ENCODE measurements around the gene FRRS1. TPM values are rescaled to one million over a fixed set of nuclear protein-coding genes. Genes with fewer than 3 reads are reported as not detected.

FRRS1 gene
- total RNA-seq, 6 experiments from 2014 or later = 19.6 to 44.0 (median 31.4) TPM

DNA sequence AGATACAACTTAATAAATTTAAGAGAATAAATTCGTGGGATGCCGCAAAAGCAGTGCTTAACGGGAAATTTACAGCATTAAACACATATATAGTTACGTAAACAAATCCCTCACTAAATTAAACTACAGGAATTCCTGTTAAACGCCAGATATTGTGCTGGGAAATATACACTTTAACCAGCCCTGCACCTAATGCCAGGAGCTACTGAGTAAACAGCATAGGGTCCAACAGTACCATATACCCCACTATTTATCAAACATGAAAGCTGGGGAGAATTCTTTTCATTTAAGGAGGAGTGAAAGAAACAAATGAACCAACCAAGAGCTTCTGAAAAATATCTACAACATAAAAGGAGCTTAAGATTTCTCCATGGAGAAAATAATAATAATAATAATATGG lies 11.7 kb downstream of the FRRS1 start:
- Histone ChIP-seq H3K27me3 (no peaks in the 10 kb centered on the region), H3K4me1 (peaks cover 0 to 66% (median 16%) of the 10 kb centered on the region in 4 donors), H3K4me3 (no peak overlapping the region), H3K27ac (peak overlapping the region in 1 of 3 donors; percentile 5), H3K9me3 (no peaks in the 10 kb centered on the region), H3K36me3 (no peaks in the 10 kb centered on the region)
- whole genome bisulfite sequencing (ENCODE audit: insufficient coverage, low coverage, low lambda C conversion rate, missing lambda C conversion rate) = 73% methylated on average over 5 of the region's 5 CpGs
- DNase-seq (no peak), ATAC-seq (no peak)
- intact Hi-C loops (cut with DNase I) = no loop called here
- TF ChIP-seq, protein P1, sequence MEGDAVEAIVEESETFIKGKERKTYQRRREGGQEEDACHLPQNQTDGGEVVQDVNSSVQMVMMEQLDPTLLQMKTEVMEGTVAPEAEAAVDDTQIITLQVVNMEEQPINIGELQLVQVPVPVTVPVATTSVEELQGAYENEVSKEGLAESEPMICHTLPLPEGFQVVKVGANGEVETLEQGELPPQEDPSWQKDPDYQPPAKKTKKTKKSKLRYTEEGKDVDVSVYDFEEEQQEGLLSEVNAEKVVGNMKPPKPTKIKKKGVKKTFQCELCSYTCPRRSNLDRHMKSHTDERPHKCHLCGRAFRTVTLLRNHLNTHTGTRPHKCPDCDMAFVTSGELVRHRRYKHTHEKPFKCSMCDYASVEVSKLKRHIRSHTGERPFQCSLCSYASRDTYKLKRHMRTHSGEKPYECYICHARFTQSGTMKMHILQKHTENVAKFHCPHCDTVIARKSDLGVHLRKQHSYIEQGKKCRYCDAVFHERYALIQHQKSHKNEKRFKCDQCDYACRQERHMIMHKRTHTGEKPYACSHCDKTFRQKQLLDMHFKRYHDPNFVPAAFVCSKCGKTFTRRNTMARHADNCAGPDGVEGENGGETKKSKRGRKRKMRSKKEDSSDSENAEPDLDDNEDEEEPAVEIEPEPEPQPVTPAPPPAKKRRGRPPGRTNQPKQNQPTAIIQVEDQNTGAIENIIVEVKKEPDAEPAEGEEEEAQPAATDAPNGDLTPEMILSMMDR (IDR thresholded peaks at IDR 0.05) = no peak

DNA sequence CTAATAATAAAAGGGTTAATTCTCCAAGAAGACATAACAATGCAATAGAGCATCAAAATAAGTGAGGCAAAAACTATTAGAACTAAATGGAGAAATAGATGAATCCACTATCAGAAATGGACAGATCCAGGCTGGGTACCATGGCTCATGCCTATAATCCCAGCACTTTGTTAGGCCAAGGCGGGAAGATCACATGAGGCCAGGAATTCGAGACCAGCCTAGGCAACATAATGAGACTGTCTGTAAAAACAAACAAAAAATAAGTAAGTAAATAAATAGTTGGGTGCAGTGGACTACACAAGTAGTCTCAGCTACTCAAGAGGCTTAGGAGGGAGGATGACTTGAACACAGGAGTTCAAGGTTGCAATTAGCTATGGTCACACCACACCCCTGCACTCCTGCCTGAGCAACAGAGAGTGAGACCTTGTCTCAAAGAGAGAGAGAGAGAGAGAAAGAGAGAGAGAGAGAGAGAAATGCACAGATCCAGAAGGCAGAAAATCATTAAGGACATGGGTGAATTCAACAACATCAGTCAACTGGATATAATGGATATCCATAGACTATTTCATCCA lies 12.3 kb downstream of the FRRS1 start:
- peaks cover 0 to 72% (median 16%) of the 10 kb centered on the region in 4 donors for H3K4me1 ChIP-seq
- H3K36me3 ChIP-seq = no peaks in the 10 kb centered on the region
- no peaks in the 10 kb centered on the region for H3K9me3 ChIP-seq
- H3K4me3 ChIP-seq = no peak overlapping the region
- 42% methylated on average over 2 of the region's 2 CpGs for WGBS (ENCODE audit: insufficient coverage, low coverage, low lambda C conversion rate, missing lambda C conversion rate)
- DNase-seq (no peak), ATAC-seq (no peak)
- H3K27me3 ChIP-seq = no peaks in the 10 kb centered on the region
- TF ChIP-seq, protein P1 (IDR thresholded peaks at IDR 0.05) = no peak
- TF ChIP-seq POLR2A (IDR thresholded peaks at IDR 0.05) = no peak
- peak overlapping the region in 1 of 3 donors; percentile 5 for H3K27ac ChIP-seq
- intact Hi-C loops (cut with DNase I) = no loop called here

DNA sequence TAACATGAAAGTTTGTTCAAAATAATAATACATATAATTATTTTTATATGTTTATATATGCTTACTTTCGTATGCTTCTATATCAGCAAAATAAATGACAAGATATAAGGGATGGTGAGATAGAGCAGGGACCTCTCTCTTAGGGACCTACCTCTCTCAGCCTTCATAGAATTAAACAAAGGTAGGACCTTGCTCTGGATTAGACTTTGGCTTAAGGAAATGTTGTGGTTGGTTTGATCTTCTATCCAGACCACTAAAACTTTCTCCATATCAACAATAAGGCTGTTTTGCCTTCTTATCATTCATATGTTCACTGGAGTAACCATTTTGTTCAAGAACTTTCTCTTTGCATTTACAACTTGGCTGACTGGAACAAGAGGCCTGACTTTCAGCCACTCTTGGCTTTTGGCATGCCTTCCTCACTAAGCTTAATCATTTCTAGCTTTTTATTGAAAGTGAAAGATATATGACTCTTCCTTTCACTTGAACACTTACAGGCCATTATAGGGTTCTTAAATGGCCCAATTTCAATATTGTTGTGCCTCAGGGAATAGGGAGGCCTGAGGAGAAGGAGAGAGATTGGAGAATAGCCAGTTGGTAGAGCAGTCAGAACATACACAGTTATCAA lies 14.4 kb downstream of the FRRS1 start:
- TF ChIP-seq POLR2A (IDR thresholded peaks at IDR 0.05) = no peak
- TF ChIP-seq, protein P1 (IDR thresholded peaks at IDR 0.05) = no peak
- Histone ChIP-seq H3K27me3 (no peaks in the 10 kb centered on the region), H3K4me3 (no peak overlapping the region), H3K4me1 (peaks cover 0 to 70% (median 14%) of the 10 kb centered on the region in 4 donors), H3K27ac (peak overlapping the region; percentile 49 to 70 (median 54)), H3K36me3 (peaks cover 0 to 2% (median 0%) of the 10 kb centered on the region in 4 donors), H3K9me3 (no peaks in the 10 kb centered on the region)
- DNase-seq (no peak), ATAC-seq (peak; percentile 31 to 58 (median 50))
- intact Hi-C loops (cut with DNase I) = no loop called here
- WGBS (ENCODE audit: insufficient coverage, low coverage, low lambda C conversion rate, missing lambda C conversion rate) = 52% methylated on average over 1 of the region's 1 CpG

DNA sequence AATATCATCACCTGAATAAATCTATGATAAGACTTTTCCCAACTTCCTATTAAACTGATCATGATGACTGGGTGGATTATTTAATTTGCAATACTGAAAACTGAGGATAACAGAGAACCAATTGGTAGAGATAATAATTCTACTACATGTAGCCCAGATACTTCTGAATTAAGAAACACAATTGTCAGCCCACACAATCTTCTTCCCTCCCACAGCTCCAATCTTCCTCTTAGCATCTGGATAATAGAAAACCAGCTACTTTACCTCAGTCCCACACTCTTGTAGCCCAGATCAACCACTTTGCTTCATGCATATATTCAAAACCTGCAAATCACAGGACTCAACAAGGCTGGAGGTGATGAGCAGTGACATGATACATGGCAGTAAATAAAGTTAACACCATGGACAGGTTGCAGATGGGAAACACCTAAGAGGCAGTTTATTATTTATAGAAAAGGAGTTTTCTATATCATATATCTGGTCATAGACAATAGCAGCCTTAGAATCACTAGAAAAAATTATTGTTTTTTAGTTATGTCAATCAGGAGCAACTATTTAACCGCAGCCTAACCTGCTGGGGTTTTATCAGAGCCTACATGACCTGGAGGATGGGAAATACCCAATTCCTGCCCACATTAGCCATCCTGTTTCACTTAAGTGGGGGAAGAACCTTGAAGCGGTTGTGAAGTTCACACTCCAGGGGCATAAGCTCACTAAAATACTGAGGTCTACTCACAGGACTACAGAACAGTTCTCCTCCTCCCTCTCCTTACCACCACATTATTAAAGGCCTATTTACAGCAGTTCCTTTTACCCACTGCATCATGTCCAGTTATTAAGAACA lies 16.7 kb downstream of the FRRS1 start:
- DNase-seq = no peak
- WGBS (ENCODE audit: insufficient coverage, low coverage, low lambda C conversion rate, missing lambda C conversion rate) = 67% methylated on average over 1 of the region's 2 CpGs
- Histone ChIP-seq H3K27me3 (no peaks in the 10 kb centered on the region), H3K9me3 (no peaks in the 10 kb centered on the region), H3K36me3 (peaks cover 0 to 14% (median 0%) of the 10 kb centered on the region in 4 donors), H3K27ac (peak overlapping the region in 2 of 3 donors; percentile 79 to 83), H3K4me3 (no peak overlapping the region), H3K4me1 (peaks cover 0 to 47% (median 5%) of the 10 kb centered on the region in 4 donors)
- ATAC-seq = peak in 1 of 4 donors; percentile 13
- no peak for TF ChIP-seq POLR2A (IDR thresholded peaks at IDR 0.05)
- TF ChIP-seq, protein P1 (IDR thresholded peaks at IDR 0.05) = no peak
- intact Hi-C loops (cut with DNase I) = no loop called here

All from right lobe of liver (tissue), 6 donors.